Liver (tissue), 3 donors: Measurements from ENCODE around the gene DPAGT1.

Experiments
- CTCF ChIP-seq: fragments of 150-350 bp; IDR thresholded peaks from 2 replicates; pipeline ENCODE4 v1.5.1; 2017; ENCODE audit warnings: improper control_type of control experiment, low read depth, low read length; ENCODE audit not compliant: missing input control
- RAD21 ChIP-seq, 2 donors: IDR thresholded peaks; 2 replicates each; pipeline ENCODE4 v1.6.1; 2016; ENCODE audit warnings: antibody characterized with exemption in 2 of 2, mild to moderate bottlenecking in 2 of 2
- TAF1 ChIP-seq: conservative IDR thresholded peaks from 2 replicates; pipeline ENCODE4 v1.6.1; 2016; ENCODE audit warnings: antibody characterized with exemption, mild to moderate bottlenecking
- ZBTB33 ChIP-seq: IDR thresholded peaks from 2 replicates; pipeline ENCODE4 v1.6.1; 2016; ENCODE audit warnings: antibody characterized with exemption
- TF ChIP-seq, protein P1 (sequence below): IDR thresholded peaks from 2 replicates; pipeline ENCODE4 v1.6.1; 2016; ENCODE audit warnings: antibody characterized with exemption, mild to moderate bottlenecking
- donor health status: healthy.
- donor health status: healthy.

GRCh38 chr11:119084663-119085436 is 16.8 kb downstream of the DPAGT1 start, which contains the start of gene HMBS:
- peak; percentile 57 for TF ChIP-seq TAF1
- TF ChIP-seq CTCF, result no peak
- no peak for TF ChIP-seq RAD21 (IDR thresholded peaks at IDR 0.05)
- no peak for TF ChIP-seq ZBTB33
- TF ChIP-seq, protein P1, sequence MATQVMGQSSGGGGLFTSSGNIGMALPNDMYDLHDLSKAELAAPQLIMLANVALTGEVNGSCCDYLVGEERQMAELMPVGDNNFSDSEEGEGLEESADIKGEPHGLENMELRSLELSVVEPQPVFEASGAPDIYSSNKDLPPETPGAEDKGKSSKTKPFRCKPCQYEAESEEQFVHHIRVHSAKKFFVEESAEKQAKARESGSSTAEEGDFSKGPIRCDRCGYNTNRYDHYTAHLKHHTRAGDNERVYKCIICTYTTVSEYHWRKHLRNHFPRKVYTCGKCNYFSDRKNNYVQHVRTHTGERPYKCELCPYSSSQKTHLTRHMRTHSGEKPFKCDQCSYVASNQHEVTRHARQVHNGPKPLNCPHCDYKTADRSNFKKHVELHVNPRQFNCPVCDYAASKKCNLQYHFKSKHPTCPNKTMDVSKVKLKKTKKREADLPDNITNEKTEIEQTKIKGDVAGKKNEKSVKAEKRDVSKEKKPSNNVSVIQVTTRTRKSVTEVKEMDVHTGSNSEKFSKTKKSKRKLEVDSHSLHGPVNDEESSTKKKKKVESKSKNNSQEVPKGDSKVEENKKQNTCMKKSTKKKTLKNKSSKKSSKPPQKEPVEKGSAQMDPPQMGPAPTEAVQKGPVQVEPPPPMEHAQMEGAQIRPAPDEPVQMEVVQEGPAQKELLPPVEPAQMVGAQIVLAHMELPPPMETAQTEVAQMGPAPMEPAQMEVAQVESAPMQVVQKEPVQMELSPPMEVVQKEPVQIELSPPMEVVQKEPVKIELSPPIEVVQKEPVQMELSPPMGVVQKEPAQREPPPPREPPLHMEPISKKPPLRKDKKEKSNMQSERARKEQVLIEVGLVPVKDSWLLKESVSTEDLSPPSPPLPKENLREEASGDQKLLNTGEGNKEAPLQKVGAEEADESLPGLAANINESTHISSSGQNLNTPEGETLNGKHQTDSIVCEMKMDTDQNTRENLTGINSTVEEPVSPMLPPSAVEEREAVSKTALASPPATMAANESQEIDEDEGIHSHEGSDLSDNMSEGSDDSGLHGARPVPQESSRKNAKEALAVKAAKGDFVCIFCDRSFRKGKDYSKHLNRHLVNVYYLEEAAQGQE, result no peak
